ENCODE data around the gene SRXN1.

SRXN1 gene

DNA sequence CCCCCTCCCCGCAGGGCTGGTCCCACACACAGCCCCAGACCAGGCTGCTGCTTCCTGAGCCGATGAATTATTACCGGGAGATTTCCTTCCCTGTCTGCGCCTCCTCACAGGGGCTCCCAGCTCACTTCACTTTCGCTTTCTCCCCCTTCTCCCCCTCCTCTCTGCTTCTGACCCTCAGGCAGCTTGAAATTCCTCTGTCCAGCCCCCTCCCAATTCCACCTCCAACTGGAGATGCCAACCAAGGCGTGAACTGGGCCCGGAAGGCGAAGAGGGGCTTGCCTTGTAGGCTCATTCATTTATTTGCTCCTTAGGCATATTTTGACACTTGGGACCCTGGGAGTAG is 41.2 kb downstream of the SRXN1 start:
- CTCF ChIA-PET, result interaction anchor here (1.7 kb wide), 1 partner anchor 40 kb away, joined by 3 read pairs; no protein-coding TSS in a partner anchor

DNA sequence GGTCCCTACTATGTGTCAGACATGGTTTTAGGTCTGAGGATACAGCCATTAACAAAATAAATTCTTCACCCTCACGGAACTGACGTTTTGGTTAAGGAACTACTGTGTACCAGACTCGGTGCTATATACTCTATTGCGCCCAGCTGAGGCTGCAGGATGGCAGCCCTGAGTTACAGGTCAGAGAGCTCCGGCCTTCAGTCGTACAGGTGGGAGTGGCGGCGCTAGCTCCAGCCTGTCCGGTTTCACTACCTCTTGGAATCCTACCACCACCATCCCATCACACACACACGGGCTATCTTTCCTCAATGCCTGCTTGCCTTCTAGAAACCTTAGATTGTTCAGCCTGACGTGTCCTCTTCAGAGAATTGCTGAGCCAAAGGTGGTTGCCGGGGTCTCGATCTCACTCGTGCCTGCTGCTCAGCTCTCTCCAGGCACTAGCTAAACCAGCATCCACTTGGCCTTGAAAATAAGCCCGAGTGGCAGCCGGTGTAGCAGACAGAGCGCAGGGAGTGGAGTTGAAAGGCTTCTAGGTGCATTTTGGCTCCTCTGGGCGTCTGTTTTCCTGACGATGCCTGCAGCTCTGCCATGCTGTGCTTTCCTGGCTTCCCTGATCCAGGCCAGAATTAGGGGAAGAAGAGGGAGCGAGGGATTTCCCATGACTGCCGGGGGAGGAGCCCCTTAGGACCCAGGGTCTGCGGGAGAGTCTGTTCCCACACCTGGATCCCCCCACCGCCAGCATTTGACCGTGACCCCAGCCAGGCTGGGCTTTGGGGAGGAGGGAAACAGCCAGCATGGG is 41.8 kb downstream of the SRXN1 start:
- TF ChIP-seq ZNF701 (tag by site-specific recombination; IDR thresholded peaks at IDR 0.05) (no peak), ZNF133 (tag by site-specific recombination; IDR thresholded peaks at IDR 0.05) (no peak), ZNF354C (tag by site-specific recombination; IDR thresholded peaks at IDR 0.05; ENCODE audit: borderline replicate concordance, low read depth) (no peak), ZBTB1 (tag by site-specific recombination; IDR thresholded peaks at IDR 0.05) (no peak)
- ChIA-PET POLR2A (no interaction called here), CTCF (interaction anchor here (1.4 to 1.7 kb wide), 2 partner anchors 34 to 41 kb away, joined by 3 to 10 read pairs; no protein-coding TSS in a partner anchor)
- H3K27ac ChIP-seq (ENCODE audit: extremely low read depth, low read depth, low read length), result no peak overlapping the region
- no peaks in the 10 kb centered on the region for H3K4me1 ChIP-seq (ENCODE audit: control insufficient read depth, insufficient read depth, low read length)
- no peaks in the 10 kb centered on the region for H3K36me3 ChIP-seq (ENCODE audit: control insufficient read depth in 2 of 2, insufficient read depth in 1 of 2, low read length in 2 of 2)
- no peak overlapping the region for H3K4me3 ChIP-seq (ENCODE audit: low read depth, low read length)
- no peaks in the 10 kb centered on the region for H3K9me3 ChIP-seq (ENCODE audit: control insufficient read depth, insufficient read depth, low read depth, low read length)

More for the DNA sequence above, 41.2 kb downstream of the SRXN1 start:
- no peak overlapping the region for H3K27ac ChIP-seq (ENCODE audit: extremely low read depth, low read depth, low read length)
- POLR2A ChIA-PET, result no interaction called here
- TF ChIP-seq ZNF157 (tag by site-specific recombination; IDR thresholded peaks at IDR 0.05), result no peak
- TF ChIP-seq ZIC2 (tag by site-specific recombination; IDR thresholded peaks at IDR 0.05), result 0 out of 2 replicates have a peak, but pooled peaks have one; percentile 7
- no peak for TF ChIP-seq ZNF140 (tag by site-specific recombination; IDR thresholded peaks at IDR 0.05)
- H3K36me3 ChIP-seq (ENCODE audit: control insufficient read depth in 2 of 2, insufficient read depth in 1 of 2, low read length in 2 of 2), result no peaks in the 10 kb centered on the region
- no peaks in the 10 kb centered on the region for H3K4me1 ChIP-seq (ENCODE audit: control insufficient read depth, insufficient read depth, low read length)
- H3K9me3 ChIP-seq (ENCODE audit: control insufficient read depth, insufficient read depth, low read depth, low read length), result no peaks in the 10 kb centered on the region
- H3K4me3 ChIP-seq (ENCODE audit: low read depth, low read length), result no peak overlapping the region

DNA sequence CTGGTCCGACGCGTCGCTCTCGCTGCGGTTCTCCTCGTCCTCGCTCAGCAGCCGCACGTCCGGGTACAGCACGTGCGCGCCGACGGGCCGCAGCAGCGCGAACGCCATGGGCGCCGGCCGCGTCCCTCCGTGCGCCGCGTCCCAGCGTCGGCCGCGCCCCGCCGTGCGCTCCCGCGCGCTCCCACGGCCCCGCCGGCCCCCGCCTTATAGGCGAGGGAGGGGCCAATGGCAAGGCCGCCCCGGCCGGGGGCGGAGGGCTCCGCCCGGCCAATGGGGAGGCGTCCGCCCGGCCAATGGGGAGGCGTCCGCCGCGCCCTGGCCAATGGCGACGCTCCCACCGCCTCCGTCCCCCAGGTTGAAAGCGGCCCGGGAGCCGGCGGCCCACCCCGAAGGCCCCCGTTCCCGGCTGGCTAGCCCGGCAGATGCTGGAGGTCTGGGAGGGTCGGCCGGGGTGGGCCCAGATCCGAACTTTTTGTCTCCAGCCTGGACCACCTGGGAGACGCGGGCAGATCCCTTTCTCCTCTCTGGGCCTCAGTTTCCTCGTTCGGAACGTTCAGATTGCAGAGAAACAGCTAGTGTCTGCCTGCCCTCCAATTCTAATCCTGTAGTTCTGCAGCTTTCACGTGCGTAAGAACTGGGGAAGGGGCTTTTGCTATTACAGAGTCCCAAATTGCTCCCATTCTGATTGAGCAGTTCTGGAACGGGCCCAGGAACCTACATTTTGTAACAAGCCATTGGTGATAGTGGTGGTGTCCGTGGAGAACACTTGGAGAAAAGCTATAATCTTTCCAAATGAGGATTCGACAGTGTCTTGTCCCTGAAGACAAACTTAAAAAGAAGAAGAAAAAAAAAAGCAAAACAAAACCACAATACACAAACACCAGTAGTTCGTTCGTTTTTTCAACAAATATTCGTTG is 42.6 kb downstream of the SRXN1 start, which contains the start of gene TCF15:
TSS of gene TCF15 (minus strand) at position 180 of the 917 bp plus-strand sequence. CDS start at position 108, 72 bp downstream.
- Histone ChIP-seq H3K9me3 (ENCODE audit: control insufficient read depth, insufficient read depth, low read depth, low read length) (no peaks in the 10 kb centered on the region), H3K4me3 (ENCODE audit: low read depth, low read length) (no peak within 1 kb of the TSS), H3K4me1 (ENCODE audit: control insufficient read depth, insufficient read depth, low read length) (no peaks in the 10 kb centered on the region), H3K27ac (ENCODE audit: extremely low read depth, low read depth, low read length) (no peak within 1 kb of the TSS), H3K36me3 (ENCODE audit: control insufficient read depth in 2 of 2, insufficient read depth in 1 of 2, low read length in 2 of 2) (no peaks in the 10 kb centered on the region)
- POLR2A ChIA-PET, result no interaction called here
- CTCF ChIA-PET, result interaction anchor here (1.4 kb wide), 1 partner anchor 35 kb away, joined by 10 read pairs; no protein-coding TSS in a partner anchor
- TF ChIP-seq ZNF202 (tag by site-specific recombination; IDR thresholded peaks at IDR 0.05; ENCODE audit: borderline replicate concordance) (no peak), SETDB1 (IDR thresholded peaks at IDR 0.05; ENCODE audit: insufficient read length, low read length) (no peak), ZNF670 (tag by site-specific recombination; IDR thresholded peaks at IDR 0.05; ENCODE audit: low read depth) (no peak), ZNF426 (tag by site-specific recombination; IDR thresholded peaks at IDR 0.05) (no peak), TCF7L2 (IDR thresholded peaks at IDR 0.05; ENCODE audit: borderline replicate concordance, low read depth, low read length) (no peak), ZNF24 (tag by site-specific recombination; IDR thresholded peaks at IDR 0.05) (no peak), ZNF514 (tag by site-specific recombination; IDR thresholded peaks at IDR 0.05) (no peak), ZNF311 (tag by site-specific recombination; IDR thresholded peaks at IDR 0.05; ENCODE audit: borderline replicate concordance) (no peak), ZNF792 (tag by site-specific recombination; IDR thresholded peaks at IDR 0.05) (no peak), ZNF701 (tag by site-specific recombination; IDR thresholded peaks at IDR 0.05) (no peak), ZSCAN16 (tag by site-specific recombination; IDR thresholded peaks at IDR 0.05) (no peak)
- TF ChIP-seq, protein P1, sequence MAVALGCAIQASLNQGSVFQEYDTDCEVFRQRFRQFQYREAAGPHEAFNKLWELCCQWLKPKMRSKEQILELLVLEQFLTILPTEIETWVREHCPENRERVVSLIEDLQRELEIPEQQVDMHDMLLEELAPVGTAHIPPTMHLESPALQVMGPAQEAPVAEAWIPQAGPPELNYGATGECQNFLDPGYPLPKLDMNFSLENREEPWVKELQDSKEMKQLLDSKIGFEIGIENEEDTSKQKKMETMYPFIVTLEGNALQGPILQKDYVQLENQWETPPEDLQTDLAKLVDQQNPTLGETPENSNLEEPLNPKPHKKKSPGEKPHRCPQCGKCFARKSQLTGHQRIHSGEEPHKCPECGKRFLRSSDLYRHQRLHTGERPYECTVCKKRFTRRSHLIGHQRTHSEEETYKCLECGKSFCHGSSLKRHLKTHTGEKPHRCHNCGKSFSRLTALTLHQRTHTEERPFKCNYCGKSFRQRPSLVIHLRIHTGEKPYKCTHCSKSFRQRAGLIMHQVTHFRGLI (tag by site-specific recombination; IDR thresholded peaks at IDR 0.05), result no peak
- TF ChIP-seq, protein P2, sequence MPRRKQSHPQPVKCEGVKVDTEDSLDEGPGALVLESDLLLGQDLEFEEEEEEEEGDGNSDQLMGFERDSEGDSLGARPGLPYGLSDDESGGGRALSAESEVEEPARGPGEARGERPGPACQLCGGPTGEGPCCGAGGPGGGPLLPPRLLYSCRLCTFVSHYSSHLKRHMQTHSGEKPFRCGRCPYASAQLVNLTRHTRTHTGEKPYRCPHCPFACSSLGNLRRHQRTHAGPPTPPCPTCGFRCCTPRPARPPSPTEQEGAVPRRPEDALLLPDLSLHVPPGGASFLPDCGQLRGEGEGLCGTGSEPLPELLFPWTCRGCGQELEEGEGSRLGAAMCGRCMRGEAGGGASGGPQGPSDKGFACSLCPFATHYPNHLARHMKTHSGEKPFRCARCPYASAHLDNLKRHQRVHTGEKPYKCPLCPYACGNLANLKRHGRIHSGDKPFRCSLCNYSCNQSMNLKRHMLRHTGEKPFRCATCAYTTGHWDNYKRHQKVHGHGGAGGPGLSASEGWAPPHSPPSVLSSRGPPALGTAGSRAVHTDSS (tag by site-specific recombination; IDR thresholded peaks at IDR 0.05), result no peak

Measured in HEK293 (cell line).